Endometrial microvascular endothelial cells (primary cell): ENCODE data around the gene LAMA2. TPM values are rescaled to one million over a fixed set of nuclear protein-coding genes. Genes with fewer than 3 reads are reported as not detected.

Experiments
- in situ Hi-C: cut with HindIII; loops from 2 replicates; pipeline ENCODE4 v1.10.0; 2017; ENCODE audit warnings: low sequenced_read_pairs, low pct_unique_long_range_greater_than_20kb; ENCODE audit errors: inconsistent ontology term
- total RNA-seq: library from RNA; depleted of rRNA; stranded (reverse); fragments of >200 nt; gene quantifications from one replicate; pipeline ENCODE4 v1.2.3, GENCODE V29; 2015; ENCODE audit errors: inconsistent ontology term

The LAMA2 gene
- total RNA-seq, 1 donor from 2014 or later: 0.19 TPM

DNA sequence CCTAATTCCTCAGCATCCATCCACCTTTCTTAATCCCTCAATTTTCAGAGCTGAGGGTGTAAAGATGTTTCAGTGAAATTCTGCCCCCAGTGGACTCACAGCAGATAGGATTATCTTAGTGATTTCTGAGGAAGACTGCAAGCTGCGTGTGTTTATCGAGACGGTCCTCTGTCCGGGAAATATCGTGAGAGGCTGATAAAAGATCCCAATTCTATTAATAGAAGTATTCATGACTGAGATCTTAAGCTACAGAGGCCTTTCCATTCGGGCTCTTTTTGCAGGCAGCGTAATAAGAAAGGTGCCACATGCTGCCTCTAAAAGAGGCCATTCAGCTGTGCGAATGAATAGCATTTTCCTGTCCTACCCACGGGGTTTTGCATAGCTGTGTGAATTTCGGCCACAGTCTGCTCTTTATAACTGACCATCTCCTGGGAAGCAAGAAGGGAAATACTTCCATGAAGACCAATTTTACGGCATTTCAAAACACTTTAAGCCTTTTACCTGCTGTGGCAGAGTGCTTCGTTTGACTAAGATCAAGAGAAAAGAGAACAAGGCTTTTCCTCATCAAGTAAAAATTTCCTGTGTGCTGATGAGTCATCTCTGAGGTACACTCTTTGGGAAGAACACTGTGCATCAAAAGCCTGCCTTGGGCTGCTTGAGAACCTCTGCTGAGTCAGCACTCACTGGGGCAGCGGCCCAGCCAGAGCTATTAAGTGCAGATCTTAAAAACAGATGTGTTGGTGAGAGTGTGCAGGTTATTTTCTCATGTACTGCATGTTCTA is 618.2 kb downstream of the LAMA2 start:
- in situ Hi-C loops: no loop called here

DNA sequence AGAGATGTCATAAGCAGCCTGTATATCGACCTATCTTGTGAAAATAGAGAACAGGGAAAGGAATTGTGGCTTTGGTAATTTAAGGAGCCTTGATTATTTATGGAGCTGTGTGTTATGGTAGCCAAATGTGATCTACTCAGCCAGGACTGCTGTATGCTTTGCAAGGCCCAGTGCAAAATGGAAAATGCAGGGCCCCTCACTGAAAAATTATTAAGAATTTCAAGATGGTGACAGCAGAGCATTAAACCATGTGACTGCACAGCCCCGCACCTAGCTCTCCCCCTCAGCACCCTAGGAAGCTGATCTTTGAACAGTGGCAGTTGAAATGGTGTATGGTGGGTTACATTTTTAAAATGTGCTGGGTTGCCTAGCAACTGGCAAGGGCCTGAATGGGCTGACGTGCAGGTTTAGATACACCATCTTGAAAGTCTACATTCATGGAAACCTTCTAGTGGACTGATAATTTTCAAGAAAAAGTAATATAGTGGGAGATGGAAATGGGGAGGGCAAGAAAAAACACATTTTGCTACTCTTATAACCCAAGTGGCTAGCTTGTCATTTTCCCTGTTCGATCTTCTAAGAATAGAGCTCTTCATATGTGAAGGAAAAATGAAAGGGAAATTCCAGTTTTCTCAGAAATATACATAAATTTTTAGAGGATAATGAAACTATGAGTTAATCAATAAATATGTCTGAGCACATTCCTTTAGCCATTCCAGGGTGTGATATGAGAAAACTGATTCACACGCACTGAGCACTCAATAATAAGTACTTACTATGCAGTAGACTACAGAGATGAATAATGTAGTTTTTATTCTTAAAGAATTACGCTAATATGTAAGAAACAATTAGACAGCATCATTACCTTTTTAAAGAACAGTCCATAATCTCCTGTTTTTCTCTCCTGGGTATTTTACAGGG is 619.1 kb downstream of the LAMA2 start:
- in situ Hi-C loops: no loop called here

DNA sequence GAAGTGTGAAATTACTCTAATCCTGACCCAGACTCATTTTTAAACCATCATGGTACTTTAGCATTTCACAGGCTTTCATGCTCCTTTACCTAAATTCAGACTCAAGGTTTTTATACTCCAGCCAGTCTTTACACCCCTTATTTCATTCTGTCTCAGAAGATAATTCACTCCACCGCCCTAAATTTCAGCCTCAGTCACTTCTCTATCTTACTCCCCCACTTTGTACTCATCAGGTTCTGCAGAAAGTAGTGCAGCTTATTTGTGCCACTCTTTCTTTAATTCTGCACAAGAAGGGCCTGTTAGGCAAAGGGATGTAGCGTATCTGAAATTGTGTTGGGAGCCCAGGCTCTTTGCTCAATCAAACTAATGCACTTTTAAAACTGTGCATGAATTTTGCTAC is 621.5 kb downstream of the LAMA2 start:
- in situ Hi-C loops: no loop called here

DNA sequence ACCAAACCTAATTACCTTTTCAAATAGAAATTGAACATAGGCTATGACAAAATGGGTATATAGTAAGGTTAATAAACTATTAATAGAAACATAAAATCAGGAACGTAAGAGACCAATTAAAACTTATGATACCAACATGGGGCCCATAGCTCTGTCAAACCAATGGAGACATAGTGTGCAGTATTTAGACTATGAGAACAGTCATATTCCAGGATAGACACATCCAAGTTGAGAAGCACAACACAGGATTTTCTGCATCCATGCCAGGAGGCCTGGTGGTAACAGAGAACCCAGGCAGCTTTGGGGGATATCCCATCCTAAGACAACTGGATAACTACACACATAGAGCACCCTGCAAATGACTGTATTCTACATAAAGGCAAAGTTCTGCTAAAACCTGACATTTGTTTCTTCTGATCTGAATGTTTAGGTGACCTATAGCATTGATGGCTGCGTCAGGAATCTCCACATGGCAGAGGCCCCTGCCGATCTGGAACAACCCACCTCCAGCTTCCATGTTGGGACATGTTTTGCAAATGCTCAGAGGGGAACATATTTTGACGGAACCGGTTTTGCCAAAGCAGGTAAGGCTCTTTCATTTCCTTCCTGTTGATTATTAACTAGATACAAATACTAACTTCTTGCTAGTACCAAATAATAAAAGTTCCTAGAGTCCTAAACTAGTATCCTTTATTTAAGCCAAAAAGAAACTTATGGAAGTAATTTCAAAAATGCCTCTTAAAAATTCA is 624.3 kb downstream of the LAMA2 start:
- in situ Hi-C loops: no loop called here

DNA sequence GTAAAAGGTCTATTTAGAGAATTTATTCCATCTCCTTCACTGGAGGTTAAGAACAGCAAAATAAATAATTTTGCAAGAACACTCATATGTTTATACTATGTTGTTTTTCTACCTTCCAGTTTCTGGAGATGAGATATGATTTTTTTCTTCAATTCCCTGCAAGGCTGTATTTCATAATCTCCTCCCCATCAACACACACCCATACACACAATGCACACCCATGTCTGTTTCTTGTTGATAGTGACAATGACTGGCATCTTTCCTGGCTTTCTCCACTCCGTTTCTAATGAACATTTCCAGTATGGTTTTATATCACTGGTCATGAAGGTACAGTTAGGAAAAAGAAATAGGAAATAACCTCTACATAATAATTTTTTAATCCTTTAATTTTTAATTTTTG is 624.9 kb downstream of the LAMA2 start:
- in situ Hi-C loops: no loop called here

DNA sequence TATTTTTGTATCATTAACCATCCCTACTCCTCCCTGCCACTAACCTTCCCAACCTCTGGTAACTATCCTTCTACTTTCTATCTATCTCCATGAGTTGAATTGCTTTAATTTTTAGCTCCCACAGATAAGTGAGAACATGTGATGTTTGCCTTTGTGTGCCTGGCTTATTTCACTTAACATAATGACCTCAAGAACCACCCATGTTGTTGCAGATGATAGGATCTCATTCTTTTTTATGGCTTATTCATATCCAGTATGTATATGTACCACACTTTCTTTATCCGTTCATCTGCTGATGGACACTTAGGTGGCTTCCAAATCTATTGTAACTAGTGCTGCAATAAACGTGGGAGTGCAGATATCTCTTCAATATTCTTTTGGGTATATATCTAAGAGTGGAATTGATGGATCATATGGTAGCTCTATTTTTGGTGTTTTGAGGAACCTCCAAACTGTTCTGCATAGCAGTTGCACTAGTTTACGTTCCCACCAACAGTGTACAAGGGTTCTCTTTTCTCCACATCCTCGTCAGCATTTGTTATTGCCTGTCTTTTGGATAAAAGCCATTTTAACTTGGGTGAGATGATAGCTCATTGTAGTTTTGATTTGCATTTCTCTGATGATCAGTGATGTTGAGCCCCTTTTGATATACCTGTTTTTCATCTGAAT is 625.7 kb downstream of the LAMA2 start:
- in situ Hi-C loops: no loop called here

DNA sequence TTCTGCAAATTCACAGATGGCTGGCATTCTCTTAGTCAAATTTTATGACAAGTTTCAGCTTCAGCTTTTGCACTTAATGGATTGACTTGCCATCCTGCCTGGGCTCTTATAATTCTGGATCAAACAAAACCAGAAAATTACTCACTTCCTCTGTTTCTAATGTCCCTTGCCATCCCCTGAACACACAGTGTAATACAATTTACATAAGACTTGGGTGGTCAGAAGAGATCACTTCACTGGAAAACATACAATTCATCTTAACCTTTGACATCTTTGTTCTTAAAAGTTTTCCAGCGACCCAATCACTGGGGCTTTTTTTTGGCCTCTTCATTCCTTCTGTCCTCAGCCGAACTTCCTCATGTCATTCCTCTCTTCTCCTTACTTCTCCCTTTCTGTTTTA is 628.0 kb downstream of the LAMA2 start:
- in situ Hi-C loops: no loop called here

DNA sequence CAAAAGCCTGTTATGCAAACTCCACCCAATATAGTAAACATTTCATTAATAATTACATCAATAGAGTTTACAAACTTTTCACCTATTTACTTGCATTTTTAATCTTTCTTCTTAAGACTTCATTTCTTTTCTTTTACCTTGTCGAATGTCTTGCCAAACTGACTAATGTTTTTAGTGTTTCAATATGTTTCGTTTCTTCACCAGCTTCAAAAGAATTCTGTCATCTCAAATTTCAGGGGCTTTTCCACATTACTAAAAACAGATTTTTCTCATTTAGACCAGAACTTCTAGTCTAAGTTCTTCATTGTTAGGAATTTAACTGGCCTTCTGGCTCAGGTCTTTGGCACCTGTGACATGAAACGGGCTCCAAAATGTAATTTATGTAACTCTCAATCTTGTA is 630.5 kb downstream of the LAMA2 start:
- in situ Hi-C loops: no loop called here

DNA sequence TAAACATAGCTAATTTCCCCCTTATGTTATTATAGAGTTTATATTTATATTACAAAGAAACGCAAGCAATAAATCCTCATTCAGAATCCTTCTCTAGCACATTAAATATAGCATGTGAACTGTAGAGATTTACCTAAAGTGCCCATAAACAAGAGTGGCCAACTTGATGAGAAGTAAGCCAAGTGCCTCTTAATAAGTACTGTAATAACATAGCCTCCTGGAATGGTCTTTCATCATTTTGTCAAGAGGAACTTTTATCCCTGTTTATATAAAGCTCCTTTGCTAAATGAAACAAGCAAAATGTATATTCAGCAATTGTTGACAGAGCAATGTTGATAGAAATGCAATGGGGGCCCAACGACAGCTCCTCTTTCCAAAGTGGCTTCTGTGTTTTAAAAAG is 632.1 kb downstream of the LAMA2 start:
- in situ Hi-C loops: no loop called here

DNA sequence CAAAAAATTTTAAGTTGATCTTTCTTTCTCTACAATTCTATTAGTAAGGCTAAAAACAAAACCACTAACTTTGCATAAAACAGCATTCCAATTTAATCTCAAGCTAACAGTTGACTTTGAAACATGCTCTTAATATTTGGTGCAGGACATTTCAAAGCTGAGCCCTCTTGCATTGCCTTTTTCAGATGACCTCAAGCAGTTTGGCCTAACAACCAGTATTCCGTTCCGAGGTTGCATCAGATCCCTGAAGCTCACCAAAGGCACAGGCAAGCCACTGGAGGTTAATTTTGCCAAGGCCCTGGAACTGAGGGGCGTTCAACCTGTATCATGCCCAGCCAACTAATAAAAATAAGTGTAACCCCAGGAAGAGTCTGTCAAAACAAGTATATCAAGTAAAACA is 633.1 kb downstream of the LAMA2 start:
- in situ Hi-C loops: no loop called here

DNA sequence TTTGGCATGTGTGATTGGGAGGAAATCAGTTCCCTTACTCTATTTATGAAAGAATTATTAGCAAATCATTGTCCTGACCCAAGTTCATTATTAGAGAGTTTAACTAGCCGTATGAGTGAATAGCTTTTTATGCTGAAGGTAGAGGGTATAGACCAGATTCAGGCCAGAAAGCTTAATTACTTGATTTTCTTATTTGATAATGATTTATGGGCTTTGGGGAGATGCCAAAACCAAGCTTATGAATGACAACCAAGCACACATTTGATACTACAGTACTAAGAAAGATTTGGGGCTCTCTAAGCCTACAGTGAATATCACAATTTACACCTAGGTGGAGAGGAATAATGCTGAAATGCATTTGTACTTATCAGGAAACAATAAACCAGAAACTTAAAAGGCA is 633.8 kb downstream of the LAMA2 start:
- in situ Hi-C loops: no loop called here

DNA sequence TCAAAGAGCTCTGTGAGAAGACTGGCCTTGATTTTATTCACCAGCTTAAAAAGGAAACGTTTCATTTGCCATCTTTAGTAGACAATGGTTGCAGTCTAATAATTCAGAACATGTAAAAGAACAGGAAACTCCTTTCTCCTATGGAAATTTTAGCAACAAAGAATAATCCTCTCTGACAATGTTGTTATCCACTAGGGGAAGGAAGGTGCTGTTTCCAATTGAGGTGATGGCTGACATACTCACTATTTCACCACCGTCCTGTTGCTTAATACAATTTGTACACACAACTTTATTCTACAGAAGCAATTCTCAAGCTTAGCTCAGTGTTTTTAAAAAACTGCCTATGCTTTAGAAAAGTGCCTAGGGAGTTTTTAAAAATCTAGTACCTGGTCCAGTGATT is 634.4 kb downstream of the LAMA2 start:
- in situ Hi-C loops: no loop called here

DNA sequence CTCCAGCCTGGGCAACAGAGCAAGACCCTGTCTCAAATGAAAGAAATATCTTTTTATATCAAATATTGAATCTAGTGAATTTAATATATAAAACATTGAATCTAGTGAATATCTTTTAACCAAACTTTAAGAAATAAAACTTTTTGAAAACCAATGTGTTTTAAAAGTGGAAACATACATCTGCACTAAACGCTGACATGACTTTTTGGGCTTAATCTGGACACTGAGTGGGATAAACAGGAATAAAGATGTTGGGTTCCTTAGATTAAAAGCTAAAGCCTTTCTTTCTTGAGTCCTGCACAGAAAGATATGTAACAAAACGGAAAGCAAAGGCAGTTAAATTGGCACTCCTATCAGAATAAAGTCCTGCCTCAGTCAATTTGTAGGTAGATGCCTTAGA is 636.8 kb downstream of the LAMA2 start:
- in situ Hi-C loops: no loop called here

DNA sequence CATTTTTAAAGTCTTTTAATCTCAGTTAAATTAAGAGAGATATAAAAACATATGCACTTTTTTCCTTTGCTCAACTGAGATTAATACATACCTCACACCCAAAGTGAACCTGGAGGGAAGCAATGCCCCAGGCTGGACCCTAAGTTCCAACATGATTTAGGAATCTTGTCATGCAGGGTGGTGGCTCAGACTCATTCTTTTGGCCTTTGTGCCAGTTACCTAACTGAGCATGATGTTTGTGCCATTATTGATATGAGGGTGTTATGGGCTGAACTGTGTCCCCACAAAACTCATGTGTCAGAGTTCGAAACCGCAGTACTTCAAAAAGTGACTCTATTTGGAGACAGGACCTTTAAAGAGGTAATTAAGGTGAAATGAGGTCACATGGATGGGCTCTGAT is 639.0 kb downstream of the LAMA2 start:
- in situ Hi-C loops: no loop called here

DNA sequence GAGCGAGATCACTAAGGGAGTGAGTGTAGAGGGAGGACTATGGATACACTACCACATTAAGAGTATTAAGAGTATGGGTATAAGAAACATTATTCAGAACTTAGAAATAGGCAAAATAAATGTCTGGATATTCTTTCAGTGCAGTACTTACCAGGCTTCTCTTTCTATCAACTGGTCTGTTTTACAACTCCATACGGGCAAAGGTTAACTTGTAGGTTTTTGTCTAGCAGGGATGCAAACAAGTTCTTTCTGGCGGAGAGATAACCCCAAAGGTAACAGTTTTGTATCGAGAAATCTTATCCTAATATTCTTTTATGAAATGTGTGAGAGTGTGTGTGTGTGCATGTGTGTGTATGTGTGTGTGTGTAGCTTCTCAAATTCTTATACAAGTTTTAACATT is 640.9 kb downstream of the LAMA2 start:
- in situ Hi-C loops: no loop called here

DNA sequence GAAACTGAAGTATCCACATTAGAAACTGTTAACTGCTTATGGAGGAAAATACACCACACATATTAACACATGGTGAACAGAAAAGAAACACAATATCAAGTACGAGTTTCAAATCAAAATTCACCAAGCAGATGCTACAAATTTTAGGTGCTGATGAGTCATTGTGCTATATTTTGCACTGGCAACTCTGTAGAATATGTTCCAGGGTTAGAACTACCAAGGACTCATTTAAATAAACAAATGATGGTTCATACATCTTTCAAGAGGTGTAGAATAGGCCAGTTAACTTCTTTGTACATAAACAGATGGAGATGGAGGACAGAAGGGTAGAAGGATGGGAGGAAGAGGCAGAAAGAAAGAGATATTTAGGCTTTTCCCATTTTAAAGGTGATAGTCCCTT is 642.1 kb downstream of the LAMA2 start:
- in situ Hi-C loops: no loop called here

DNA sequence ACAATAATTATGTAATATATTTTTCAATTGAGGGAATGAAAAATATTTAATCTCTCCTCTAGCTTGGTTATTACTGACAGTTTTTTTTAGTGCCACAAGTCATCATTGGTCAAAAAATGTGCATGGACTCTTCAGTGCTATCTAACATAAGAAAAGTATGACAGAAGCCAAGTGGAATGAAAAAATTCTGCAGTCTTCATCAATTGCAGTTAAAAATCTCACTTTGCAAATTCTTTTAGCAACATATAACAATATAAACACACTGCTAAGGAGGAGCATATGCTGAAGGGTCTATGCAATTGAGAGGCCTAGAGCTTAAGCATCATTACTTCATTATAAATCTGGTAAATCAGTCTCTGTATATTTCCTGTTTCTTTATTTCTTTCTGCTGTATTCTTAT is 652.0 kb downstream of the LAMA2 start:
- in situ Hi-C loops: no loop called here

DNA sequence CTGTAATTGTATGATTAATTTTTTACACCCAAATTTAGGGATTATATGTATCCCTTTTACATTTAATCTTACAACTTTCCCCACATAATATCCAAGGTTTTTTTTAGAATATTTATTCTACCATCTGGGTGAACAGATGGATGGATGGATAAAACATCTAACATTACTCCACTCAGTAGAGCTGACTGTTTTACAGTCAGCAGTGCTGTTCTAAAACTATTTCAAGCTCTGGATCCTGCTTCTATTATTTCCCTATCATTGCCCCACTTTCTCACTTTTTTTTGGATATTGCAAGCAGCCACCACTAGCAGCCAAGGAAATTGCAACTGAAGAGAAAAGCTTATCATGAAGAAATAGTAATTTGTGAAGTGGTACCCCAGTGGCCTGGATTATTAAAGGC is 653.3 kb downstream of the LAMA2 start:
- in situ Hi-C loops: no loop called here

DNA sequence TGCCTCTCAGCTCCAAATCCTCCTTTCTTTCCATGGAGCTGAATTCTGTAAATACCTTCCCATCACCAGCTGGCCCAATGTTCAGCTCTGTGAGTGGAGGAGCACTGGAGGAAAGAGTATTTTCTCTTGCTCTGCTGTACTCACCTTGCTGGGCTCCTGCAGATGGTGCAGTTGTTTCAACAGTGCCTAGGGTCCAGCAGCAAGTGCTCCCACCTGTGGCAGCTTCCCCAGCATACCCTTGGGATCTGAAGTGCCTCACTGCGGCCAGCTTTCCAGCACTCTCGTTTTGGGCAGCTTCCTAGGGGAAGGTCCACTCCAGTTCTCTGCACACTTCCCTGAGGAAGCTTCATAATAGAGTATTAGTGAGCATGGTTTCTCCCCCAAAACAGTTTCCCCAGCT is 656.1 kb downstream of the LAMA2 start:
- in situ Hi-C loops: no loop called here
